Naive B cell (primary cell): Measurements from ENCODE around the gene CFL1. TPM values are rescaled to one million over a fixed set of nuclear protein-coding genes. Genes with fewer than 3 reads are reported as not detected.

Experiments used
- ATAC-seq, 2 donors: fragments of 150-1000 bp; cut with Tn5 transposase; 2 replicates each; pipeline ENCODE4 v1.10.0; 2021; ENCODE audit warnings: low read depth in 2 of 2, mild to moderate bottlenecking in 2 of 2, moderate library complexity in 2 of 2
- DNase-seq: peaks from one replicate; pipeline ENCODE4 v3.0.0; 2022
- H3K27ac Mint-ChIP-seq, 6 donors: one replicate each; pipeline ENCODE4 v1.8.0; 2020 to 2022; ENCODE audit warnings: mild to moderate bottlenecking in 6 of 6, mixed read lengths in 6 of 6, moderate library complexity in 5 of 6, inconsistent platforms in 2 of 6
- H3K27me3 Mint-ChIP-seq, 3 donors: one replicate each; pipeline ENCODE4 v1.8.0; 2021 to 2022; ENCODE audit warnings: mixed read lengths in 3 of 3, mild to moderate bottlenecking in 1 of 3
- H3K36me3 Mint-ChIP-seq, 2 donors: one replicate each; pipeline ENCODE4 v1.8.0; 2020 to 2022; ENCODE audit warnings: mixed read lengths in 2 of 2, inconsistent platforms in 1 of 2, mild to moderate bottlenecking in 1 of 2
- H3K4me1 Mint-ChIP-seq, 3 donors: one replicate each; pipeline ENCODE4 v1.8.0; 2020 to 2022; ENCODE audit warnings: mixed read lengths in 3 of 3, inconsistent platforms in 1 of 3, mild to moderate bottlenecking in 1 of 3, moderate library complexity in 1 of 3
- H3K4me3 Mint-ChIP-seq, 8 donors: one replicate each; pipeline ENCODE4 v1.8.0; 2020 to 2022; ENCODE audit warnings: mild to moderate bottlenecking in 8 of 8, mixed read lengths in 8 of 8, moderate library complexity in 8 of 8, inconsistent platforms in 2 of 8
- H3K9me3 Mint-ChIP-seq, 7 donors: one replicate each; pipeline ENCODE4 v1.8.0; 2020 to 2022; ENCODE audit warnings: mixed read lengths in 7 of 7, mild to moderate bottlenecking in 5 of 7, inconsistent platforms in 2 of 7, moderate library complexity in 1 of 7
- polyA plus RNA-seq, 6 donors: library from polyadenylated mRNA; unstranded; fragments of 300-500 nt; fragmentation: Illumina TruSeq; gene quantifications; one replicate each; pipeline ENCODE4 v1.2.3, GENCODE V29; 2021; ENCODE audit warnings: low read depth in 6 of 6

CFL1 gene
- polyA plus RNA-seq, 6 donors from 2014 or later, result 1,822 to 2,570 (median 2,214) TPM

- H3K9me3 Mint-ChIP-seq, result no peaks in the 10 kb centered on the region
- H3K4me3 Mint-ChIP-seq, result peak overlapping the region in 6 of 8 donors; percentile 52 to 82 (median 60)
- H3K4me1 Mint-ChIP-seq, result peaks cover 22 to 33% (median 22%) of the 10 kb centered on the region in 3 donors
- no peaks in the 10 kb centered on the region for H3K36me3 Mint-ChIP-seq
- H3K27ac Mint-ChIP-seq, result peak overlapping the region in 2 of 6 donors; percentile 14 to 36
- ATAC-seq (no peak), DNase-seq (no peak)
- peaks cover 0 to 7% (median 0%) of the 10 kb centered on the region in 3 donors for H3K27me3 Mint-ChIP-seq
These were observed 13.0 kb upstream of the CFL1 start for GRCh38 chr11:65870706-65871681.

DNA sequence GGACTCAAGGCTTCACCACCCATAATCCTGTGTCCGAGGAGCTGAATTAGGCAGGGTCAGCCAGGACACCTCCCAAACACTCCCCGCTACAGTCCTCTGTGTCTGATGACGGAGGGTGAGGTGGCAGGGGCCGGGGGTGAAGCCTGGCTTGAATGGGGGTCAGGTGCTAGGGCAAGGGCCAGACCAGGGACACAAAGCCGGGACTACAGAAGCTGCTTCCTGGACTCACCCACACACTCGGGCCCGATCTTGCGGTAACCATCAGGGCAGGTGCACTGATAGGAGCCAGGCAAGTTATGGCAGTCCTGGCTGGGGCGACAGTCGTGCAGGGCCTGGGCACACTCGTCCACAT, 12.3 kb upstream of the CFL1 start:
- Mint-ChIP-seq H3K36me3 (peaks cover 0 to 1% of the 10 kb centered on the region in 2 donors), H3K9me3 (no peaks in the 10 kb centered on the region), H3K27ac (no peak overlapping the region), H3K4me3 (peak overlapping the region in 3 of 8 donors; percentile 29 to 82 (median 61)), H3K4me1 (peaks cover 22 to 34% (median 23%) of the 10 kb centered on the region in 3 donors), H3K27me3 (peaks cover 0 to 7% (median 0%) of the 10 kb centered on the region in 3 donors)
- no peak for DNase-seq
- no peak for ATAC-seq

- peak overlapping the region in 3 of 8 donors; percentile 3 to 78 (median 20) for H3K4me3 Mint-ChIP-seq
- peaks cover 22 to 38% (median 27%) of the 10 kb centered on the region in 3 donors for H3K4me1 Mint-ChIP-seq
- H3K27me3 Mint-ChIP-seq, result peaks cover 0 to 7% (median 0%) of the 10 kb centered on the region in 3 donors
- H3K9me3 Mint-ChIP-seq, result no peaks in the 10 kb centered on the region
- ATAC-seq, result no peak
- H3K36me3 Mint-ChIP-seq, result peaks cover 0 to 6% of the 10 kb centered on the region in 2 donors
- H3K27ac Mint-ChIP-seq, result peak overlapping the region in 3 of 6 donors; percentile 47 to 72 (median 63)
- no peak for DNase-seq
These were observed 11.8 kb upstream of the CFL1 start for GRCh38 chr11:65869643-65870306.

GRCh38 chr11:65868907-65869306, 10.9 kb upstream of the CFL1 start:
- Mint-ChIP-seq H3K4me1 (peaks cover 19 to 38% (median 26%) of the 10 kb centered on the region in 3 donors), H3K9me3 (no peaks in the 10 kb centered on the region), H3K27me3 (peaks cover 0 to 7% (median 0%) of the 10 kb centered on the region in 3 donors), H3K27ac (no peak overlapping the region), H3K4me3 (peak overlapping the region in 1 of 8 donors; percentile 43), H3K36me3 (peaks cover 0 to 6% of the 10 kb centered on the region in 2 donors)
- DNase-seq (no peak), ATAC-seq (no peak)

GRCh38 chr11:65868076-65868667, 10.2 kb upstream of the CFL1 start:
- ATAC-seq, result peak; percentile 64 to 67
- no peak overlapping the region for H3K27ac Mint-ChIP-seq
- H3K4me1 Mint-ChIP-seq, result peaks cover 18 to 31% (median 23%) of the 10 kb centered on the region in 3 donors
- no peak for DNase-seq
- H3K27me3 Mint-ChIP-seq, result peaks cover 0 to 5% (median 0%) of the 10 kb centered on the region in 3 donors
- peaks cover 0 to 10% of the 10 kb centered on the region in 2 donors for H3K36me3 Mint-ChIP-seq
- no peaks in the 10 kb centered on the region for H3K9me3 Mint-ChIP-seq
- H3K4me3 Mint-ChIP-seq, result no peak overlapping the region

DNA sequence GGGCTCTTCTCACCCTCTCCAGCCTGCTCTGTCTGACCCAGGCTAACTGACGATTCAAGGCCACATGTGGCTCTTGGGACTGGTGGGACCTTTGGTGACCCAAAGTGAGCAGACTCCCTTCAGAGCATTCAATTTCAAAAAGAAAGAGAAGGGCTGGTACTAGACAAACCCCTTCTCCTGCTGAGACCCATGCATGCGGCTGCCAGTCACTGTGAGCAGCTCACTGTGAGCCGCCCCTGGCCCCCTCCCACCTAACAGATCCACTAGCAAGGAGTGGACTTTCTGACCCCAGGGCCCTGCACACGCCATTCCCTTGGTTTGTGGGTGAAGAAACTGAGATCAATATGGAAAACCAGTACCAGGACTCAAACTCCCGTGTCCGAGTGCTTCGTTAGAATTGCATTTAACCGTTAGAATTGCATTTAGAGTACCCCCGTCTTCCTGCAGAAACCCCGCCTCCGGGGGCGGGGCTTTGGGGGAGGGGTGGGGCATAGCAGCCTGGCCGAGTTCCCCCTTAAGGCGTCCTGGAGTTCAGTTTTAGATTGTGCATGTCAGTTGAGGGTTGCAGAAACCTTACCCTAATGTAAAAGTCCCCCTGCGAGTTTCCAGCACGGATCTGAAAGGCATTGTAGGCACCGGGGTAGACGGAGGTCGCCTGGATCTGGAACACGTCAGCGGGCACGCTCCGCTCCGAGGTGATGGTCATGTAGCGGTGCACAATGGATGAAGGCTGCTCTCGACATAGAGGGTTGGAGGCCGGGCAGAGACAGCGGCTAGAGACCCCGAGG, 9.5 kb upstream of the CFL1 start:
- Mint-ChIP-seq H3K4me1 (peaks cover 14 to 33% (median 26%) of the 10 kb centered on the region in 3 donors), H3K36me3 (peaks cover 0 to 17% of the 10 kb centered on the region in 2 donors), H3K9me3 (no peaks in the 10 kb centered on the region), H3K27ac (peak overlapping the region in 1 of 6 donors; percentile 26), H3K27me3 (no peaks in the 10 kb centered on the region), H3K4me3 (peak overlapping the region in 1 of 8 donors; percentile 36)
- ATAC-seq (peak; percentile 34 to 45), DNase-seq (no peak)

DNA sequence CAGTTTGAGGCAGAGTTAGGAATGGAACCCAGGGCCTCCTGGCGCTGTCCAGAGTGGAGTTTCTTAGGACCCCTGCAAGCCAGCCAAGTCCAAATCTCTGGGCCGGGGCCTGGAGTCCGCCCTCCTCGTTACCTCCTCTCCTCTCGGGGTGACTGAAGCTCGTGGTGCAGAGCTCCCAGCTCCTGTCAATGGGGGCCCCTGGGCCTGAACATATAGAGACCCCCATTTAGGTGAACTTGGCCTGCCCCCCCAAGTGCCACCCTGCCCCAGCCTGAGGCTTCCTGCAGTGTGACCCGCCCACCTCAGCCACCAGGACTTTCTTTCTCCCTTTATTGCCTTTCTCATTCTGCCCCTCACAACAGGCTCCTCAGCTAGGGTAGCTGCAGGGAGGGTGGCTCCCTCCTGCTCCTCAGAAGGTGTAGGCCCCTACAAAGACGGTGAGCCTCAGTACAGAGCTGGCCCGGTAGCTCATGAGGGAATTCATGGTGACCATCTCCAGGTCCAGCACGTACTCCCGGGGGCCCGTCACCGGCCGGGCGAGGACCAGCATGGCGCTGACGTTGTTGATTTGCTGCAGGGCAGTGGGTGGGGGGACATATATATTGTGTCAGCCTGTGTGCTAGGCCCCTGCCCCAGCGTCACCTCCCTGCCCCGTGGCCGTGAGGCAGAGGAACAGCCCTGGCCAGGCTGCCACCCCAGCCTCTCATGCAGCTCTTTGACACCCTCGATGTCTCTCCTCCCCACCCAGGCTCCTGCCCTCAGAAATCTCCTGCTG, 8.7 kb upstream of the CFL1 start:
- Mint-ChIP-seq H3K27me3 (no peaks in the 10 kb centered on the region), H3K9me3 (no peaks in the 10 kb centered on the region), H3K36me3 (peaks cover 0 to 18% of the 10 kb centered on the region in 2 donors), H3K4me1 (peaks cover 19 to 36% (median 29%) of the 10 kb centered on the region in 3 donors), H3K27ac (peak overlapping the region in 2 of 6 donors; percentile 26 to 67), H3K4me3 (peak overlapping the region in 1 of 8 donors; percentile 36)
- ATAC-seq (no peak), DNase-seq (no peak)

GRCh38 chr11:65865550-65866172, 7.7 kb upstream of the CFL1 start:
- Mint-ChIP-seq H3K4me1 (peaks cover 20 to 33% (median 26%) of the 10 kb centered on the region in 3 donors), H3K27ac (no peak overlapping the region), H3K9me3 (no peaks in the 10 kb centered on the region), H3K4me3 (peak overlapping the region in 2 of 8 donors; percentile 4 to 81), H3K27me3 (no peaks in the 10 kb centered on the region), H3K36me3 (peaks cover 0 to 18% of the 10 kb centered on the region in 2 donors)
- ATAC-seq, result no peak
- DNase-seq, result no peak

GRCh38 chr11:65864706-65865471, 6.9 kb upstream of the CFL1 start:
- H3K36me3 Mint-ChIP-seq, result peaks cover 0 to 18% of the 10 kb centered on the region in 2 donors
- H3K27ac Mint-ChIP-seq, result no peak overlapping the region
- ATAC-seq (no peak), DNase-seq (no peak)
- H3K9me3 Mint-ChIP-seq, result no peaks in the 10 kb centered on the region
- no peaks in the 10 kb centered on the region for H3K27me3 Mint-ChIP-seq
- peaks cover 20 to 35% (median 27%) of the 10 kb centered on the region in 3 donors for H3K4me1 Mint-ChIP-seq
- peak overlapping the region in 4 of 8 donors; percentile 15 to 81 (median 39) for H3K4me3 Mint-ChIP-seq

GRCh38 chr11:65863889-65864705, 6.1 kb upstream of the CFL1 start:
- no peaks in the 10 kb centered on the region for H3K27me3 Mint-ChIP-seq
- peaks cover 25 to 39% (median 27%) of the 10 kb centered on the region in 3 donors for H3K4me1 Mint-ChIP-seq
- H3K9me3 Mint-ChIP-seq, result no peaks in the 10 kb centered on the region
- H3K27ac Mint-ChIP-seq, result no peak overlapping the region
- H3K36me3 Mint-ChIP-seq, result peaks cover 0 to 18% of the 10 kb centered on the region in 2 donors
- peak overlapping the region in 2 of 8 donors; percentile 20 to 41 for H3K4me3 Mint-ChIP-seq
- DNase-seq (no peak), ATAC-seq (no peak)
